ENCODE measurements around the gene SLC22A3.

DNA sequence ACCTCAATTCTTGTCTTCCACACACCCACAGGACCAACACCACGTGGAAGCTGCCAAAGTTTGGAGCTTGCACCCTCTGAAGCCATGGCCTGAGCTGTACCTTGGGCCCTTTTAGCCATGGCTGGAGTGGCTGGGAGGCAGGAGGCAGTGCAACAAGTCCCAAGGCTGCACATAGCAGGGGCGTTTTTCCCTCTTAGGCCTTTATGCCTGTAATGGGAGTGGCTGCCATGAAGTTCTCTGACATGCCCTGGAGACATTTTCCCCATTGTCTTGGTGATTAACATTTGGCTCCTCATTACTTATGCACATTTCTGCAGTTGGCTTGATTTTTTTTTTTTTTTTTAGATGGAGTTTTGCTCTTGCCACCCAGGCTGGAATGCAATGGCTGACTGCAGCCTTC is 44.4 kb upstream of the SLC22A3 start:
- TF ChIP-seq, protein P1, sequence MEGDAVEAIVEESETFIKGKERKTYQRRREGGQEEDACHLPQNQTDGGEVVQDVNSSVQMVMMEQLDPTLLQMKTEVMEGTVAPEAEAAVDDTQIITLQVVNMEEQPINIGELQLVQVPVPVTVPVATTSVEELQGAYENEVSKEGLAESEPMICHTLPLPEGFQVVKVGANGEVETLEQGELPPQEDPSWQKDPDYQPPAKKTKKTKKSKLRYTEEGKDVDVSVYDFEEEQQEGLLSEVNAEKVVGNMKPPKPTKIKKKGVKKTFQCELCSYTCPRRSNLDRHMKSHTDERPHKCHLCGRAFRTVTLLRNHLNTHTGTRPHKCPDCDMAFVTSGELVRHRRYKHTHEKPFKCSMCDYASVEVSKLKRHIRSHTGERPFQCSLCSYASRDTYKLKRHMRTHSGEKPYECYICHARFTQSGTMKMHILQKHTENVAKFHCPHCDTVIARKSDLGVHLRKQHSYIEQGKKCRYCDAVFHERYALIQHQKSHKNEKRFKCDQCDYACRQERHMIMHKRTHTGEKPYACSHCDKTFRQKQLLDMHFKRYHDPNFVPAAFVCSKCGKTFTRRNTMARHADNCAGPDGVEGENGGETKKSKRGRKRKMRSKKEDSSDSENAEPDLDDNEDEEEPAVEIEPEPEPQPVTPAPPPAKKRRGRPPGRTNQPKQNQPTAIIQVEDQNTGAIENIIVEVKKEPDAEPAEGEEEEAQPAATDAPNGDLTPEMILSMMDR (IDR thresholded peaks at IDR 0.05; ENCODE audit: low read depth, low read length) = no peak
- TF ChIP-seq POLR2A (IDR thresholded peaks at IDR 0.05; ENCODE audit: extremely low read depth, insufficient read length) (no peak), MYC (IDR thresholded peaks at IDR 0.05; ENCODE audit: low read depth, low read length) (no peak)
- TF ChIP-seq, protein P2, sequence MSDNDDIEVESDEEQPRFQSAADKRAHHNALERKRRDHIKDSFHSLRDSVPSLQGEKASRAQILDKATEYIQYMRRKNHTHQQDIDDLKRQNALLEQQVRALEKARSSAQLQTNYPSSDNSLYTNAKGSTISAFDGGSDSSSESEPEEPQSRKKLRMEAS (IDR thresholded peaks at IDR 0.05; ENCODE audit: low read depth, low read length) = no peak

Measured in NB4 (cell line).